CD4-positive, alpha-beta T cell treated with Interleukin-17A for 4 hours (primary cell): ENCODE data around the gene TCF3.
"Not testable (repeated sequence)": the region's sequence is repeated elsewhere in the genome, so short reads cannot be mapped to it uniquely, and the experiment has no call there.

Experiments used
- DNase-seq: peaks from one replicate; pipeline ENCODE4 v3.0.0-alpha.2; 2020; ENCODE audit warnings: mixed read lengths

Gene TCF3

DNA sequence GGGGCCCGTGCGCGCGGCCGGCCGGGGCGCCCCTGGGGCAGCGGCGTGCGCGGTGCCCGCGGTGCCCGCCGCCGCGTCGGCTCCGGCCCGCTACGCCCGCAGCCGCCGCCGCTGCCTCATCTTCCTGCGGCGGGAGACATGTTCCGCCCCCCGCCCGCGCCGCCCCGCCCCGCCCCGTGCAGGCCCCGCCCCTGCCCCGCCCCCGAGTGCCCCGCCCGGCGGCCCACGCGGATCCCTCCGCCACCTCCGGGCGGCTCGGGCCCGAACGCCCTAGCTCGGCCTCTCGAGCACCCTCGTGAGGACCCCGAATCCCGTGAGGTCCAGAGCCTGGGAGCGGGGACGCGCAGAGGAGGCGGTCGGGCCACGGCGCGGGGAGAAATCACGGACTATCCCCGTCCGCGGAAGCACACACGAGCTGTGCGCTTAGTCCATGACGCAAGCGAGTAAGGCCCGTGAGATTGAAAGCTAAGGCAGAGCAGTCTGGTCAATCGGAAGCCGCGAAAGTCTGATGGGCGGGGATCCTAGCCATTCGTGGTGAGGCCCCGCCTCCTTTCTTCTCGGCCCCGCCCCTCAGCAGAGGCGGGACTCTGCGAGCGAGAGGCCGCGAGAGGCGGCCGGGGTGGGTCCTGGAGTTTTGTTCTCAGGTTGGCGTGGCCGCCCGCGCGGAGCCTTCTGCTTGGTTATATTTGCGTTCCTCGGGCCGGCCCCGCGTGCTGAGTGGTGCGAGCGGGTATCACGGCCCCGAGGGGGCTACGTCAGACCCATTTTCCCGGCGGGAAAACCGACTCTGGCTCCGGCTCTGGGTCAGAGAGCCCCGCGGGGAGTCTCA is at the start of gene TCF3:
TCF3 (minus strand) TSS at position 145 of the 829 bp plus-strand sequence. CDS start 2,367 bp downstream, outside the sequence.
- peak; percentile 99 for DNase-seq

DNA sequence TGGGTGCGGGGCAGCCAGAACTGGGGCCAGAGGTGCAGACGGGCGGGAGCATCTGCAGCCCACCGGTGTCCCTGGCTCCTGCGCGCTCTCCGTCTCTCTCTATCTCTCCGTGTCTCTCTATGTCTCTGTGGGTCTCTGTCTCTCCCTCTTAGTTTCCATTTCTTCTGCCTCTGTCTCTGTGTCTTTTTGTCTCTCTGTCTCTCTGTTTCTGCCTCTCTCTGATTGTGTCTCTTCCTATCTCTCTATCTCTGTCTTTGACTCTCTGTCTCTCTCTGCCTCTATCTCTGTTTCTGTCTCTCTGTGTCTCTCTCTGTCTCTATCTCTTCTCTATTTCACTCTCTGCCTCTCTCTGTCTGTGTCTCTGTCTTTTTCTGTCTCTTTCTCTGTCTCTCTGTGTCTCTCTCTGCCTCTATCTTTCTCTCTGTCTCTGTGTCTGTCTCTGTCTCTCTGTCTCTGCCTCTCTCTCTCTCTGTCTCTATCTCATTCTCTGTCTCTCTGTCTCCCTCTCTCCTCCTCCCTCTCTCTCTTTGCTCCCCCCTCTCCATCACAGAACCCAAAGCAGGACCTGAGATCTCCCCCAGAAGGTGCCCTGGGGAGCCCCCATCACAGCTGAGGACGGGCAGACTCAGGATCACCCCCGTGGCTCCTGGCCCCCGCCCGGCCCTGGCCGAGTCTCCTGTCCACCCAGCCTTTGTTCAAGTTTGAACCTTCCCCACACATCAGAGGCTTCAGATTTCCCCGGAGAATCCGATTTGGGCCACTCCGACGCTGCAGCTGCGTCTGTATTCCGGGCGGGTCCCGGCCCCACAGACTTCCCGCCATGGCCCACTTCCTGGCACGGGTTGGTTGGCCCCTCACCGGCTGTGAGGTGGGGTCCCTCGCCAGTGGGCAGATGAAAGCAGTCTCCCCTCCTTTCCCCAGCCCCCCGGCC is 48.6 kb upstream of the TCF3 start:
- DNase-seq = no peak

DNA sequence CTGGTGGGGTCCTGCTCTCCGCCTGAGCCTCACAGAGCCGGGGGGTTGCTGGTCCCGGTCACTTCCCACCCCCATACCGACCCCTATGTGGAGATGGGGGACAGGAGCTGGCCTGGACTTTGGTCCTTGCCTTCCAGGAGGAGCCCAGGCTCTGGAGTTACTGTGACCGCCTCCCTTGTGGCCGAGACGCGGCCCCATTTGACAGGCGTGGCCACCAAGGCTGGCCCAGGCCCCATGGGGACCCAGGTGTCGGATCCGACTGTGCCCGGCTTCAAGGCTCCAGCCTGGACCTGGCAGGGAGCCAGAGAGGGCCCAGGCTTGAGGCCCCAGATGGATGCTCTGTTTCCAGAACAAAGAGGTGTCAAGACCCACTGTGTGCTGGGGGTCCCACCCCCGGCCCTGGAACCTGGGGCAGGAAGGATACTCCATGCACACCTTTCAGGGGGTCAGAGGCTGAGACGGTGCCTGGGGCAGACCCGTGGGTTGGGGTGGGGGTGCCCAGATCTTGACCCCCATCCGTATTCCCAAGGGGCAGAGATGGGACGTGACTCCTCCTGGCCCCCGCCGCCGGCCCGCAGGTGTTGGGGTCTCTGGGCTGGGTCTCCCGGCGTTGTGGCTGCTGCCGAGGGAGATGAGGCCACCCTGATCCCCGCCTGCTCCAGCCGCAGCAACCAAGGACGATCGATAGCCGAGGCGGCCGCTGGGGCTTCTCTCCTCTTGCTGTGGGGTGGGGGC is 47.8 kb upstream of the TCF3 start:
- no peak for DNase-seq

DNA sequence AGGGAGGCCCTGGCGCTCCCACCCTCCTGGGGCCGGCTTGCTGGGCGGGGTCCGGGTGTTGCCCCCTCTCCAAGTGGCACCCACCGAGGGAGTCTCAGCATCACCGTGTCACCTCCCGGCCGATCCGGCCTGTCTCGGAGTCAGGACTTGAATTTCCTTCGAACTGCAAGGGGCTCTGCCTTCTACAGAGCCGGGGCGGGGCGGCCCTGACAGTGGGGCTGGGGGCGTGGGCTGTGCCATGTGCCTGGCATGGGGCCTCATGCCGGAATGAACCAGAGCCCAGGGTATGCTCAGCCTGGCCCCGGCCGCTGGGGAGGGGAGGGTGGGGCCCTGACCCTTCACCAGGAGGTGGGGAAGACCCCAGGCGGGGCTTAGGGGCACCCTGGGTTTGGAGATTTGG is 47.0 kb upstream of the TCF3 start:
- DNase-seq = no peak

DNA sequence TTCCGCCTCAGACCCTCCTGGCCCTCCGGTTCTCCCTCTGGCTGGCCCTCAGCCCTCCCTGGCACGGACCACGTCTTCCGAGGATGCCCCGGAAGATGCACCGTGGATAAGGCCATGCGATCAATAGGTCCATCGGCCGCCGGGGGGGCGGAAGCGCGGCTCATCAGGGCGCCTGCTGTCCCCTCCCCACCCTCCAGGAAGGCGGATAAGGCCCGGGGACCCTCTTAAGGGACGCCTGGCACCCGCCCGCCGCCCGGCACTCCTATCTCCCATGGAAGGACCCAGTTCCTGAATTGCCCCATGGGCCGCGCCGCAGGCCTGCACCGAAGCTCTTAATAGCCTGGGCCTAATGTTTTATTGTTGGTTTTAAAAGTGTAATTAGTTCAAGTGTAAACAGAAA is 46.2 kb upstream of the TCF3 start:
- no peak for DNase-seq

DNA sequence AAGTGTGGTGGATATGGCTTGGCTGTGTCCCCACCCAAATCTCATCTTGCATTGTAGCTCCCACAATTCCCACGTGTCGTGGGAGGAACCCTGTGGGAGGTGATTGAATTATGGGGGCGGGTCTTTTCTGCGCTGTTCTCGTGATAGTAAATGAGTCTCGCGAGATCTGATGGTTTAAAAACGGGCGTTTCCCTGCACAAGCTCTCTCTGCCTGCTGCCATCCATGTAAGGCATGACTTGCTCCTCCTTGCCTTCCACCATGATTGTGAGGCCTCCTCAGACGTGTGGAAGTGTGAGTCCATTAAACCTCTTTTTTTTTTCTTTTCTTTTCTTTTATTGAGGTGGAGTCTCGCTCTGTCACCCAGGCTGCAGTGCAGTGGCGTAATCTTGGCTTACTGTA is 43.1 kb upstream of the TCF3 start:
- DNase-seq = not testable (repeated sequence)

DNA sequence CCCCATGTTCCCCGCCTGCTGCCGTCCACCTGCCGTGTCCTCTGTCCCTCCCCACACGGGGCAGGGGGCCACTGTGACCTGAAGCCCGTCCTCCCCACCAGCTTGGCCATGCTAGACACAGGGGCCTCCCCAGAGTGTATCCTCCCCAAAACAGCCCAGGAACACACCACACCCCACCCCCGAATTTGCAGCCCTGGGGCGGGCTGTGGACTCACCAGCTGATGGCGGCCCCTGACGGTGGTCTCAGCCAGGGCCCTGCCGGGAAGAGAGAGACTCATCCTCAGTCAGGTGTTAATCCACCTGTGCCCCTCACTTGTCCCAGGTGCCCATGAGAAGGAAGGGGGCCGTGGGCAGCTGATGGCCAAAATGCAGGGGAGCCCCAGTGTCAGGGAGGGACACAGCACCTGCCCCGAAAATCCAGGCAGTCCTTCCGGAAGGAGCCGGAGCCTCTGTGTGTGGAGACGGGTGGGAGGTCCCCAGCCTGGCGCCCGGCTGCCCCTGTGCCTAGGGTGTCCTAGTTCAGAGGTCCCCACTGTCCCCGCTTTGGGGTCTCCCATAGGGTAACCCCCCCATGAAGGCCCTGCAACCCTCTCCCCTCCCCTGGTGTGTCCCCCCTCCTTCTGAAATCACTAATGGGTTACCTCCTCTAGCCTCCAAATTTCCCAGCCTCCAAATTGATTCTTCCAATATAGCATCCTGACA is 39.3 kb upstream of the TCF3 start:
- no peak for DNase-seq

DNA sequence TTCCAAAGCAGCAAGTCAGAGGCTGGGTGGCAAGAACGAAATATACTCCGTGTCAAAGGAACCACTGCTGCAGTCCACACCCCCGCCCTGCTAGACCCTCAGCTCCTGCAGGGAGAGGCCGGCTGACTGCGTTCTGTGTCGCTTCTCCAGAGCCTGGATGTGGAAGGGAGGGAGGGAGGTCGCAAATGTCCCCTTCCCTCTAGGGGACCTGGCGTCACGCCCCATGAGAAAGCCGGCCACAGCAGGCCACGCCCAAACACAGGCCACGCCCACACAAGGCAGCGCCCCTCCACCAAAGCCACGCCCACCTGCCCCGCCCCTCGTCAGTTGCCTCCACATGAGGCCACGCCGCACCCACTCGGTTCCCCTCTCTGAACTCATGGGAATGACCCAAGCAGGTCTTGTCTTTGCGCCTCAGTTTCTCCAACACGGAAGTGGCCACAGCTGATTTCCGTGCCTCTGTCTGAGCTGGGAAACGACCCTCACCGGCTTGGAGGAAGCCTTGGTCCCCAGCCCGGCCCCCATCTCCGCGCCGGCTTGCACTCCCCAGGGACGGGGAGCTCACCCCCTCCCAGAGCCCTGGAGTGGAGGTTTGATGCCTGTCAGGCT is 38.4 kb upstream of the TCF3 start:
- peak; percentile 68 for DNase-seq

DNA sequence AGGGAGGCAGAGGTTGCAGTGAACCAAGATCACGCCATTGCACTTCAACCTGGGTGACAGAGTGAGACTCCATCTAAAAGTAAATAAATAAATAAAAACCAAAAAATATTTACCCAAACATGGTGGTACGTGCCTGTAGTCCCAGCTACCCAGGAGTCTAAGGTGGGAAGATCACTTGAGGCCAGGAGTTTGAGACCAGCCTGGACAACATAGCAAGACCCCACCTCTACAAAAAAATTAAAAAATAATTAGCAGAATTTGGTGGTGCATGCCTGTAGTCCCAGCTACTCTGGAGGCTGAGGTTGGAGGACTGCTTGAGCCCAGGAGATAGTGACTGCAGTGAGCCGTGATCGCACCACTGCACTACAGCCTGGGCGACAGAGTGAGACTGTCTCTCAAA is 33.4 kb upstream of the TCF3 start:
- not testable (repeated sequence) for DNase-seq

DNA sequence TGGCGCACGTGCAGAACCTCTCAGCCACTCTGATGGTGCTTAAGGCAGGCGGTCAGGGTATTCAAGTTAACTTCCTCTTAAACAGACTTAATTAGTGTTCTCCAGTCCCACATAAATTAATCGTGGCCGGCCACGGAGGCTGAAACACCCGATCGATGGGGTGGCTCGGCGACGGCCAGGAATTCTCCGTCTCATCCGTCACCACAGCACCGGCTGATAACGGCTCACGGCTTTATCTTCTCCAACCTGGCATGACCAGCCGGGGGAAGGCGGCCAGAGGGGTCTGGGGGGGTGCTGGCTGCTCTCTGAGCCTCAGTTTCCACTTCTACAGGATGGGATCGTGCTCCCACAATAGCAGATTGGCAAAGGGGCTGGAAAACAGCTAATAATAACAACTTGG is 32.6 kb upstream of the TCF3 start:
- no peak for DNase-seq

DNA sequence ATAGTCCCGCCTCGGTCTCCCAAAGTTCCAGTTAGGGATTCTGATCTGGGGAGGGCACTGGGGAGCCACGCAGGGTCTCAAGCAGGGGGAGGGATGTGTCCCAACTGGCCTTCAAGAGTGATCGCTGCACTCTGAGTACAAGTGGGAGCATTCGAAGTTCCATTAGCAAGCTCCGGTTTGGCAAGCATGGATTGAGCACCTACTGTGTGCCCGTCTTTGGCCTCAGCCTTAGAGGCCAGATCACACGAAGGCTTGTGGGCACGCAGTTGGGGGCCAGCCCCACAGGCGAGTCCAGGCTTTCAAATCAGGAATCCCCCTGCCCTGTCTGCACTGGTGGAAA is 32.1 kb upstream of the TCF3 start:
- DNase-seq = no peak

DNA sequence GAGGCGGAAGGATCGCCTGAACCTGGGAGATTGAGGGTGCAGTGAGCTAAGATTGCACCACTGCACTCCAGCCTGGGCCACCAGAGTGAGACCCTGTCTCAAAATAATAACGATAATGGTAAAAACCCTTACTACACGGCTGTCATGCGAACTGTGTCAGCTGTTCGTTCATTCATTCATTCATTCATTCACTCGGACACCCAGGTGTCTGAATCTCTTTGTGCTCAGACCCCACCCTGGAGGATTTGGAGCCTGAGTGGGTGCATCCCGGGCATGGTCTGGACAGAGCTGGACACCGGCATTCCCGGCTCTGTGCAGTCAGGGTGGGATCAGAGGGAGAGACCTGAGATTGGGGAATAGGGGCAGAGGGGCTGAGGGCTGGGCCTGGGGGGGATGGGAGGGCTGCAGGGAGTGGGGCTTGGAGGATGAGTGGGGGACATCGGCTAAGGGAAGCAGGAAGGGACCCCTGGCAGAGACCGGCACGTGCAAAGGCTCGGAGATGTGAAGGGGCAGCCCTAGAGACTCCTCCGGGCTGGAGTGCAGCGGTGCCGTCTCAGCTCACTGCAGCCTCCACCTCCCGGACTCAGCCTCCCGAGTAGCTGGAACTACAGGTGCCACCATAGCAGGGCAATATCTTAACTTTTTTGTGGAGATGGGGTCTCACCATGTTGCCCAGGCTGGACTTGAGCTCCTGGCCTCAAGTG is 31.6 kb upstream of the TCF3 start:
- no peak for DNase-seq

DNA sequence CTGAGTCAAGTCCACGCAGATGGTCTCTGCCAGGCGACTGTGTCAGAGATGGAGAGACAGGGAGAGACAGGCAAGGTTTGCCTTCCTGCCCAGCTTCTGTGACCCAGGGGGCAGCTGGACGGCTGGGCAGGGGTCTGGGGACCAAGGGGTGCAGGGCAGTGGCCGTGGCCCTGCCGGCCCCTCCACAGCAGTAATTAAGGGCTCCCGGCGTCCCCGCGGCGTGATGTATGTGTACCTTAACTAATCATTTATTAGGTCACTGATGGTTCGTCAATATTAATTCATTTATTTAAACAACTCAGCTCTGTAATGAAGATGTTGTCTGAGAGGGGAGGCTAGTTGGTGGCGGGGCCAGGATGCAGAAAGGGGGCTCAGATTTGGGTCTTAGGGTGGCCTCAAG is 28.6 kb upstream of the TCF3 start:
- no peak for DNase-seq

DNA sequence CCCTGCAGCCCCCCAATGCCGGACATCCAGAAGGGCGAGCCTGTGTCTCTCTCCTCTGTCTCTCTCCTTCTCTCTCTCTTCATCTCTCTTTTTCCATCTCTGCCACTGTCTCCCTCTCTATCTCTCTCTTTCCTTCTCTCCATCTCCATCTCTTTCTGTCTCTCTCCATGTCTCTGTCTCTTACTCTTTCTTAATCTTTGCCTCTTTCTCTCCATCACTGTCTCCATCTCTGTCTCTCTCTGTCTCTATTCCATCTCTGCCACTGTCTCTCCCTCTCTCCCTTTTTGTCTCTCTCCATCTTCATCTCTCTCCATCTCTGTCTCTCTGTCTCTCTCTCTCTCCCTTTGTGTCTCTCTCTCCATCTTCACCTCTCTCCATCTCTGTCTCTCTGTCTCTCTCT is 25.7 kb upstream of the TCF3 start:
- no peak for DNase-seq

DNA sequence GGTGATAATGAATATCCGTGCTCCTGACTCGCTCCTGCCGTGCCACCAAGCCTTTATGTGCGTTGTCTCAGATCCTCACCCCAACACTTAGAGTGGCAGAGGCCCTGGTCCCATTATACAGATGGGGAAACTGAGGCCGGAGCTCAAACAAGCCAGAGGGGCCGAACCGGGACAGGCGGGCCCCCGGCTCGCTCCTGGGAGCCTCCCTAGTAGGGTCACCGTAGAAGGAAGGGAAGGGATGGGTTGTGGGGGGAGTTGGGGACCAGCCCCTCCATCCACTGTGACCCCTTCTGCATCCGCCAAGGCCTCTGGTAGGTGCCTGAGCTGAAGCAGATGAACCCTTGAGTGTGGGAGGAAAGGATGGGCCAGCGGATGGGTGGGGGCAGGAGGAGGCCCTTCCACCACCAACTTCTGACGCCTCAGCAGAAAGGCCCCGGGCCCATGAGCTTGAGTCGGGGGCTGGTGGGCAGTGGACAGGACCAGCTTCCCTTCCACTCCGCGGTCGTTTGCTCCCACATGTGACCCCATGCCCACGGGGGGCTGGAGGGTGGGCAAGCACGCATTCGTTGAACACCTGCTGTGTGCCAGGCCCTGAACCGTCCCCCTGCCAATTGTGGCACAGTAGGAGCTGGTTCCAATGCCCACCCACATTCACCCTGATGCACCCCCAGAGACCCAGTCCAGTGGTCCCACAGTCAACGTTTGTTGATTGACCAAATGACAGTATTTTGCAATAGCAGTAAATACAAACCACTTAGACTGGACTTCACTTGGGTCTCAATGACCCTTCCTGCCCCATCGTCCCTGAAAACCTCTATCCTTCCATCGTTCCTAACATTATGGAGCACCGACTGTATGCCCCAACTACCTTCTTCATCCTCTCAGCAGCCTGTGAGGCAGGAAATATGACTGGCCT is 24.2 kb upstream of the TCF3 start:
- DNase-seq = no peak

DNA sequence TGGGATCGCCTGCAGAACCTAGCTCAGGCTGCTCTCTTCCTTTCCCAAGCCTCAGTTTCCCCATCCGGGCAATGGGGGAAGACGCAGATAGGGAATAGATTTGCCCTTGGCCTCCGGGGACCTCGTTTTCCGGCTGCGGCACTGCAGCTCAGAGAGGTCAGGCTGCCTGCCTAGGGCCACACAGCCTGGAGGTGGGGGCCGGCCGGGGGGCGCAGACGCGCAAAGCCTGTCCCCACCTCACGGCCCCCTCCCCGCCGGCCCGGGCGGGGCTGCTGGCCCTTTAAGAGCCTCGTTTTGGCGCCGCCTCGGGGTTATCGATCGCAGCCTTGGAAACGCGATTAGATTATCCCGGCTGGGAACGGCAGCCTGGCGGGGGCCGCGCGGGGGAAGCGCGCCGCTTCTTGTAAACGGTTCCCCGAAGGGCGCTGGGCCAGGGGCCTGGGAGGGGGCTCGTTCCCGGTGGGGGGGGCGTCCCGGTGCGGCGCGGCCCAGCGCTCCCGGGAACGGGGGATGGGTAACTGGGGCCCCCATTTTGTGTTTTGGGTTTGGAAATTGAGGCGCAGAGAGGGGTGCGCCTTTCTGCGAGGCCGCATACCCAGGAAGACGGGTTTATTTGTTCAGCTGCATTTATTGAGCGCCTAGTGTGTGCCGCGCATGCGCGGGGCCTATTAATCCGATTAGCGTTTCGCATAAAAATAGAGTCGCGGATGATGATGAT is 23.4 kb upstream of the TCF3 start:
- no peak for DNase-seq

DNA sequence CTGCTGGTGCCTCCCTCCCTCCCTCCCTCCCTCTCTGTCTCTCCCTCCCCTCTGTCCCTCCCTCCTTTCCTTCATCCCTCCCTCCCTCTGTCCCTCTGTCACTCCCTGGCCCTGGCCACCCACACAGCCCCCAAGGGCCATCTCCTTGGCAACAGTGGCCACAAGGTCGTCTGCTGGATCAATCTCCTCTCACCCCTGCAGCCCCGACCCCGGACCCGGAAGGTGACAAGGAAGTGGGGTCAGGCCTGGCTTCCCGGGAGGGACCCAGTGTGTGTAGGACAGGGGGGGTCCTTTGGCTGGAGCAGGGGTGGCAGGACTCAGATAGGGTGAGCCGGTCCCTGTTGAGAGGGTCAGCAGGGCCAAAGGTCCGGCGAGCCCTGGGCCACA is 21.9 kb upstream of the TCF3 start:
- no peak for DNase-seq

DNA sequence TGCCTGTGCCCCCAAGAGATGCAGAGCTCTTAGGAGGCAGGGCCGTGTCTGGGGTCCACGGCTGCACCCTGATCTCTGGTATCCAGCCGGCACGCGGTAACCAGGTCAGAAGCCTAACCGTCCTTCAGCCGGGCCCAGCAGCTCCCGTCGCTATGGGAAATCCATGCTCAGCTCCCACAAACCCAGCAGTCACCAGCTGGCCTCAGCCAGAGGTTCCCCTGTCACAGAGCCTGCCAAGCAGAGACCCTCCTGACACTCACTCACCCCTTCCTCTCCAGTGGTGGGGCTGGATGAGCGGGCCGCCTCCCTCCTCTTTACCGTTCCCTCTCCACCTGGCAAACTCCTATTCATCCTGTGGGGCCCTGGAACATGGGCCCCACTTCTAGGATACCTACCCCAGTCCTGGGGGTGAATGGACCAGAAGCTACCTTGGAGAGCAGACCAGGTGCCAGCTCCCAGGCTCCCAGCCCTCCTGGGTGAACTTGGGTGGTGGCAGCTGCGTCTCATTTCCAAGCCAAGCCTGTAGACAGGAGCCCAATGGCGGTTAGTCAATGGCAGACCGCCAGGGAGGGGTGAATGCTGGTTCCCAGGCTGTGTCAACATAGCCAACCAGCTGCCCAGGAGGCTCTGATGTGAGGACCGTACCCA is 21.4 kb upstream of the TCF3 start:
- no peak for DNase-seq
